HCT116 (cell line): ENCODE results near the gene RNASE9. TPM values are rescaled to one million over a fixed set of nuclear protein-coding genes. Genes with fewer than 3 reads are reported as not detected.

Experiments
- ATAC-seq: fragments of 200-7000 bp; cut with Tn5 transposase; 2 replicates; pipeline ENCODE4 v1.9.1; 2020; ENCODE audit warnings: mild to moderate bottlenecking, moderate library complexity
- BruUV-seq: library from RNA; stranded (reverse); fragments of 400-500 nt; replicated peaks from 2 replicates; lab custom pipeline; 2021; lab: Mats Ljungman, UMichigan
- CTCF ChIA-PET: fragments of 300-600 bp; sonication (Branson Sonifier 250); formaldehyde crosslinking; loops from one replicate; lab custom pipeline; 2021; ENCODE audit warnings: antibody characterized with exemption; lab: Charles Lee
- POLR2A ChIA-PET: fragments of 300-600, 350-600 bp; sonication (Branson Sonifier 250); formaldehyde crosslinking; loops from one replicate; lab custom pipeline; 2021; ENCODE audit warnings: antibody characterized with exemption; lab: Charles Lee
- RAD21 ChIA-PET, 2 experiments: fragments of 300-600 bp; sonication (Branson Sonifier 250); formaldehyde crosslinking; loops; one replicate each; lab custom pipeline; 2023; ENCODE audit warnings: low total read pairs in 2 of 2; ENCODE audit not compliant: uncharacterized antibody in 2 of 2, unreplicated experiment in 2 of 2, low non-redundant PET in 1 of 2; lab: Charles Lee
- DNase-seq: peaks from one replicate; pipeline ENCODE4 v3.0.0-alpha.2; 2010; ENCODE audit warnings: low read depth, low spot score
- H2AFZ ChIP-seq: fragments of 200-600 bp; shearing (Covaris generic), sonication (generic); 2 replicates; pipeline ENCODE4 v1.6.1; 2017; ENCODE audit warnings: low read depth, mixed run types, mixed read lengths, antibody characterized with exemption, low read length; ENCODE audit not compliant: poor library complexity, severe bottlenecking
- H3K27ac ChIP-seq: 2 replicates; pipeline ENCODE4 v1.5.1; 2012; ENCODE audit warnings: low read depth, low read length
- H3K27me3 ChIP-seq: fragments of 200-600 bp; sonication (generic); 2 replicates; pipeline ENCODE4 v1.6.1; 2016; ENCODE audit warnings: mixed run types, low read length, mixed read lengths; ENCODE audit not compliant: insufficient read depth
- H3K36me3 ChIP-seq, 2 experiments: fragments of 200-500 bp in 1 of 2; fragments of 200-600 bp in 1 of 2; sonication (Bioruptor generic) in 1 of 2; sonication (generic) in 1 of 2; 2 replicates each; pipeline versions ENCODE4 v1.5.1 to v1.6.1; 2014 to 2016; ENCODE audit warnings: low read length in 2 of 2, inconsistent platforms in 1 of 2, mixed read lengths in 1 of 2, mixed run types in 1 of 2; ENCODE audit not compliant: insufficient read depth in 2 of 2, control insufficient read depth in 1 of 2
- H3K4me1 ChIP-seq, 2 experiments: fragments of 200-600 bp in 1 of 2; sonication (generic) in 1 of 2; 2 replicates each; pipeline versions ENCODE4 v1.5.1 to v1.6.1; 2012 to 2017; ENCODE audit warnings: low read length in 2 of 2, inconsistent platforms in 1 of 2, mild to moderate bottlenecking in 1 of 2, mixed read lengths in 1 of 2, mixed run types in 1 of 2, moderate library complexity in 1 of 2; ENCODE audit not compliant: insufficient read depth in 2 of 2, control insufficient read depth in 1 of 2
- H3K4me2 ChIP-seq: fragments of 200-600 bp; sonication (generic); 2 replicates; pipeline ENCODE4 v1.6.1; 2017; ENCODE audit warnings: mixed run types, low read length, mixed read lengths
- H3K4me3 ChIP-seq, 2 experiments: fragments of 200-600 bp in 1 of 2; sonication (generic) in 1 of 2; replicated peaks in 1 of 2; 2 replicates each; pipeline ENCODE4 v1.5.1; 2011 to 2016; ENCODE audit warnings: low read length in 2 of 2, control low read depth in 1 of 2, low read depth in 1 of 2, mild to moderate bottlenecking in 1 of 2, mixed read lengths in 1 of 2, mixed run types in 1 of 2
- H3K79me2 ChIP-seq: fragments of 200-600 bp; sonication (generic); 2 replicates; pipeline ENCODE4 v1.6.1; 2017; ENCODE audit warnings: mild to moderate bottlenecking, mixed run types, low read length, moderate library complexity, mixed read lengths; ENCODE audit not compliant: insufficient read depth
- H3K9ac ChIP-seq: fragments of 200-600 bp; sonication (generic); 2 replicates; pipeline ENCODE4 v1.6.1; 2016; ENCODE audit warnings: low read length, mixed read lengths
- H3K9me2 ChIP-seq: fragments of 200-600 bp; sonication (generic), shearing (Covaris generic); 2 replicates; pipeline ENCODE4 v1.6.1; 2017; ENCODE audit warnings: mixed run types, mild to moderate bottlenecking, moderate library complexity; ENCODE audit not compliant: insufficient read depth
- H3K9me3 ChIP-seq, 2 experiments: fragments of 200-500 bp in 1 of 2; fragments of 200-600 bp in 1 of 2; sonication (Bioruptor generic) in 1 of 2; sonication (generic) in 1 of 2; 2 replicates each; pipeline ENCODE4 v1.6.1; 2014 to 2017; ENCODE audit warnings: low read length in 2 of 2, mixed read lengths in 2 of 2, inconsistent platforms in 1 of 2, low read depth in 1 of 2, mild to moderate bottlenecking in 1 of 2, mixed run types in 1 of 2, moderate library complexity in 1 of 2; ENCODE audit not compliant: control insufficient read depth in 1 of 2, insufficient read depth in 1 of 2
- H4K20me1 ChIP-seq: fragments of 200-600 bp; sonication (generic), shearing (Covaris generic); 2 replicates; pipeline ENCODE4 v1.6.1; 2017; ENCODE audit warnings: mixed run types, mild to moderate bottlenecking, moderate library complexity; ENCODE audit not compliant: insufficient read depth
- CBX3 ChIP-seq: IDR thresholded peaks from 2 replicates; pipeline ENCODE4 v1.6.1; 2012; ENCODE audit warnings: low read depth
- CEBPB ChIP-seq: IDR thresholded peaks from 2 replicates; pipeline ENCODE4 v1.6.1; 2012; ENCODE audit warnings: low read depth
- EZH2 ChIP-seq: fragments of 200-600 bp; sonication (generic); IDR thresholded peaks from 2 replicates; pipeline ENCODE4 v1.6.1; 2017; ENCODE audit warnings: antibody characterized with exemption, mixed run types
- EZH2phosphoT487 ChIP-seq: fragments of 200-600 bp; IDR thresholded peaks from 2 replicates; pipeline ENCODE4 v1.6.1; 2018; ENCODE audit warnings: antibody characterized with exemption, borderline replicate concordance
- FOSL1 ChIP-seq: IDR thresholded peaks from 2 replicates; pipeline ENCODE4 v1.6.1; 2012; ENCODE audit warnings: low read depth
- JUND ChIP-seq: IDR thresholded peaks from 2 replicates; pipeline ENCODE4 v1.6.1; 2012
- POLR2A ChIP-seq: IDR thresholded peaks from 2 replicates; pipeline ENCODE4 v1.7.0; 2011; ENCODE audit warnings: borderline replicate concordance; ENCODE audit not compliant: insufficient read depth, insufficient read length; ENCODE audit errors: extremely low read depth
- POLR2AphosphoS5 ChIP-seq: IDR thresholded peaks from 2 replicates; pipeline ENCODE4 v1.6.1; 2011; ENCODE audit warnings: mild to moderate bottlenecking, low read depth, low read length, moderate library complexity
- RAD21 ChIP-seq: IDR thresholded peaks from 2 replicates; pipeline ENCODE4 v1.6.1; 2012; ENCODE audit warnings: low read depth, mild to moderate bottlenecking
- REST ChIP-seq: IDR thresholded peaks from 2 replicates; pipeline ENCODE4 v1.6.1; 2012; ENCODE audit warnings: low read depth
- SIN3A ChIP-seq: IDR thresholded peaks from 2 replicates; pipeline ENCODE4 v1.6.1; 2012; ENCODE audit warnings: low read depth
- SRF ChIP-seq: IDR thresholded peaks from 2 replicates; pipeline ENCODE4 v1.6.1; 2012; ENCODE audit warnings: low read depth
- TCF7L2 ChIP-seq: IDR thresholded peaks from 2 replicates; pipeline ENCODE4 v1.7.0; 2011; ENCODE audit warnings: borderline replicate concordance, inconsistent platforms; ENCODE audit not compliant: insufficient read depth, insufficient read length; ENCODE audit errors: extremely low read depth
- YY1 ChIP-seq: IDR thresholded peaks from 2 replicates; pipeline ENCODE4 v1.6.1; 2011; ENCODE audit warnings: low read length, low read depth, moderate library complexity, mild to moderate bottlenecking; ENCODE audit not compliant: insufficient replicate concordance; ENCODE audit errors: extremely low read depth
- ZBTB33 ChIP-seq: IDR thresholded peaks from 2 replicates; pipeline ENCODE4 v1.6.1; 2011; ENCODE audit warnings: mild to moderate bottlenecking, low read length, moderate library complexity; ENCODE audit not compliant: insufficient replicate concordance; ENCODE audit errors: extremely low read depth
- ZFX ChIP-seq: fragments of 450-650 bp; IDR thresholded peaks from 2 replicates; pipeline ENCODE4 v1.6.1; 2017
- intact Hi-C: fragments of 100-400 bp; cut with micrococcal nuclease; formaldehyde crosslinking; loops from 2 replicates; pipeline ENCODE4 v1.10.0; 2022
- total RNA-seq: library from RNA; stranded (reverse); gene quantifications from one replicate; pipeline ENCODE4 v1.2.1, GENCODE V29; 2021; ENCODE audit not compliant: unreplicated experiment

Gene RNASE9
- total RNA-seq, 1 experiment from 2014 or later = not detected

GRCh38 chr14:20583142-20583541 is 22.3 kb upstream of the RNASE9 start:
- no peak overlapping the region for H3K4me3 ChIP-seq
- H3K9me3 ChIP-seq = no peaks in the 10 kb centered on the region
- H3K36me3 ChIP-seq = no peaks in the 10 kb centered on the region
- POLR2A ChIA-PET = no interaction called here
- no peaks in the 10 kb centered on the region for H3K9me2 ChIP-seq
- no peak overlapping the region for H3K4me2 ChIP-seq
- H3K79me2 ChIP-seq = no peaks in the 10 kb centered on the region
- no peaks in the 10 kb centered on the region for H4K20me1 ChIP-seq
- CTCF ChIA-PET = no interaction called here
- no TSS peak for BruUV-seq
- no peak overlapping the region for H3K9ac ChIP-seq
- TF ChIP-seq JUND = no peak
- no peak overlapping the region for H3K27ac ChIP-seq
- peaks cover 18% of the 10 kb centered on the region; the same call in 1 of the 2 replicates for H3K27me3 ChIP-seq
- H2AFZ ChIP-seq = no peak overlapping the region
- RAD21 ChIA-PET = no interaction called here
- H3K4me1 ChIP-seq = no peaks in the 10 kb centered on the region
- ATAC-seq = no peak
- DNase-seq = no peak
- intact Hi-C loops = loop anchor here (10.0 kb wide), 1 partner anchor 48 kb away; no protein-coding TSS in a partner anchor

GRCh38 chr14:20580242-20580641 is 19.4 kb upstream of the RNASE9 start:
- H3K4me1 ChIP-seq = no peaks in the 10 kb centered on the region
- H3K36me3 ChIP-seq = no peaks in the 10 kb centered on the region
- POLR2A ChIA-PET = no interaction called here
- H3K27ac ChIP-seq = no peak overlapping the region
- TF ChIP-seq POLR2AphosphoS5 = no peak
- no peak for TF ChIP-seq FOSL1
- TF ChIP-seq ZFX = no peak
- no peak for TF ChIP-seq SIN3A
- TF ChIP-seq POLR2A = no peak
- TF ChIP-seq ZBTB33 = no peak
- TF ChIP-seq REST = no peak
- TF ChIP-seq EZH2 = no peak
- TF ChIP-seq SRF = no peak
- no peak for TF ChIP-seq YY1
- no peak for TF ChIP-seq JUND
- TF ChIP-seq CEBPB = no peak
- TF ChIP-seq CBX3 = no peak
- no peak for TF ChIP-seq RAD21
- TF ChIP-seq TCF7L2 = no peak
- TF ChIP-seq EZH2phosphoT487 = no peak
- TF ChIP-seq, all 23 proteins: peak for 0
- no peaks in the 10 kb centered on the region for H3K79me2 ChIP-seq
- no peak overlapping the region for H3K4me2 ChIP-seq
- ChIA-PET RAD21 (no interaction called here), CTCF (no interaction called here)
- DNase-seq (no peak), ATAC-seq (no peak)
- no peak overlapping the region for H3K4me3 ChIP-seq
- H4K20me1 ChIP-seq = no peaks in the 10 kb centered on the region
- H3K9me2 ChIP-seq = no peaks in the 10 kb centered on the region
- intact Hi-C loops = loop anchor here (10.0 kb wide), 1 partner anchor 45 kb away; no protein-coding TSS in a partner anchor
- no TSS peak for BruUV-seq
- H3K9me3 ChIP-seq = no peaks in the 10 kb centered on the region
- H2AFZ ChIP-seq = no peak overlapping the region
- H3K9ac ChIP-seq = no peak overlapping the region
- peaks cover 5% of the 10 kb centered on the region; the same call in 1 of the 2 replicates for H3K27me3 ChIP-seq
